Colonic mucosa (tissue), 4 donors: ENCODE results near the gene ADSS1. TPM values are rescaled to one million over a fixed set of nuclear protein-coding genes. Genes with fewer than 3 reads are reported as not detected.

ENCODE experiments used
- DNase-seq: peaks from one replicate; pipeline ENCODE4 v3.0.0-alpha.2; 2020
- H3K27ac ChIP-seq: fragments of 200-600 bp; one replicate; pipeline ENCODE4 v1.8.0; 2021
- H3K27me3 ChIP-seq: fragments of 200-600 bp; one replicate; pipeline ENCODE4 v1.8.0; 2021
- H3K36me3 ChIP-seq: fragments of 200-600 bp; one replicate; pipeline ENCODE4 v1.8.0; 2021
- H3K4me1 ChIP-seq: fragments of 200-600 bp; one replicate; pipeline ENCODE4 v1.8.0; 2021; ENCODE audit warnings: mild to moderate bottlenecking
- H3K4me3 ChIP-seq: fragments of 200-600 bp; one replicate; pipeline ENCODE4 v1.8.0; 2021
- H3K9ac ChIP-seq, 2 donors: one replicate each; pipeline ENCODE4 v1.7.0; 2013; ENCODE audit warnings: control low read depth in 2 of 2, low read depth in 2 of 2, low read length in 2 of 2
- H3K9me3 ChIP-seq: fragments of 200-600 bp; one replicate; pipeline ENCODE4 v1.8.0; 2021
- intact Hi-C: fragments of 100-400 bp; cut with DNase I; formaldehyde crosslinking; loops from one replicate; pipeline ENCODE4 v1.14.1; 2022
- total RNA-seq, 2 donors: library from RNA; stranded (reverse); fragmentation: NEBNext Ultra II Directional in 1 of 2; extraction: Animal tissue kit (Norgen Biotek cat#: 25700) in 1 of 2; gene quantifications; one replicate each; pipeline ENCODE4 v1.2.1, GENCODE V29; 2021
- TF ChIP-seq, protein P1 (sequence below): fragments of 200-600 bp; IDR thresholded peaks from one replicate; pipeline ENCODE4 v1.8.0; 2022; ENCODE audit warnings: antibody characterized with exemption, mild to moderate bottlenecking
- donor health status: healthy.
- donor health status: DM: no; HTN: no; CAD: no.
- donor health status: DM: no; HTN: no; CAD: no.

Gene ADSS1
- total RNA-seq, 2 donors from 2014 or later, result 3.5 to 4.0 TPM

DNA sequence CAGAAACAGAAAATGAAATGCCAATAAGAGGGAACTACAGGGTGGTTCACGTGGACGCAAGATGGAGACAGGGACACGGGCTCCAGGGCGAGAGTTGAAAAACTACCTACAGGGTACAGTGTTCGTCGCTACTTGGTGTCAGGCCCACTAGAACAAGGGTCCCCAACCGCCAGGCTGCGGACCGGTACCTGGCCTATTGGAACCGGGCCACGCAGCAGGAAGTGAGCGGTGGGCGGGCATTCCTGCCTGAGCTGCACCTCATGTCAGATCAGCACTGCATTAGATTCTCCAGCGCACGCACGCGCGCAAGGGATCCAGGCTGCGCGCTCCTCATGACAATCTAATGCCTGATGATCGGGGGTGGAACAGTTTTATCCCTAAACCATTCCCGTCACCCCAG, 19.8 kb upstream of the ADSS1 start:
- intact Hi-C loops, result no loop called here
- TF ChIP-seq, protein P1, sequence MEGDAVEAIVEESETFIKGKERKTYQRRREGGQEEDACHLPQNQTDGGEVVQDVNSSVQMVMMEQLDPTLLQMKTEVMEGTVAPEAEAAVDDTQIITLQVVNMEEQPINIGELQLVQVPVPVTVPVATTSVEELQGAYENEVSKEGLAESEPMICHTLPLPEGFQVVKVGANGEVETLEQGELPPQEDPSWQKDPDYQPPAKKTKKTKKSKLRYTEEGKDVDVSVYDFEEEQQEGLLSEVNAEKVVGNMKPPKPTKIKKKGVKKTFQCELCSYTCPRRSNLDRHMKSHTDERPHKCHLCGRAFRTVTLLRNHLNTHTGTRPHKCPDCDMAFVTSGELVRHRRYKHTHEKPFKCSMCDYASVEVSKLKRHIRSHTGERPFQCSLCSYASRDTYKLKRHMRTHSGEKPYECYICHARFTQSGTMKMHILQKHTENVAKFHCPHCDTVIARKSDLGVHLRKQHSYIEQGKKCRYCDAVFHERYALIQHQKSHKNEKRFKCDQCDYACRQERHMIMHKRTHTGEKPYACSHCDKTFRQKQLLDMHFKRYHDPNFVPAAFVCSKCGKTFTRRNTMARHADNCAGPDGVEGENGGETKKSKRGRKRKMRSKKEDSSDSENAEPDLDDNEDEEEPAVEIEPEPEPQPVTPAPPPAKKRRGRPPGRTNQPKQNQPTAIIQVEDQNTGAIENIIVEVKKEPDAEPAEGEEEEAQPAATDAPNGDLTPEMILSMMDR, result no peak
- DNase-seq, result no peak
- H3K9ac ChIP-seq, result no peak overlapping the region
- no peak overlapping the region for H3K4me3 ChIP-seq
- H3K27me3 ChIP-seq, result no peaks in the 10 kb centered on the region
- no peaks in the 10 kb centered on the region for H3K4me1 ChIP-seq
- no peaks in the 10 kb centered on the region for H3K9me3 ChIP-seq
- peaks cover 21% of the 10 kb centered on the region for H3K36me3 ChIP-seq
- H3K27ac ChIP-seq, result no peak overlapping the region

DNA sequence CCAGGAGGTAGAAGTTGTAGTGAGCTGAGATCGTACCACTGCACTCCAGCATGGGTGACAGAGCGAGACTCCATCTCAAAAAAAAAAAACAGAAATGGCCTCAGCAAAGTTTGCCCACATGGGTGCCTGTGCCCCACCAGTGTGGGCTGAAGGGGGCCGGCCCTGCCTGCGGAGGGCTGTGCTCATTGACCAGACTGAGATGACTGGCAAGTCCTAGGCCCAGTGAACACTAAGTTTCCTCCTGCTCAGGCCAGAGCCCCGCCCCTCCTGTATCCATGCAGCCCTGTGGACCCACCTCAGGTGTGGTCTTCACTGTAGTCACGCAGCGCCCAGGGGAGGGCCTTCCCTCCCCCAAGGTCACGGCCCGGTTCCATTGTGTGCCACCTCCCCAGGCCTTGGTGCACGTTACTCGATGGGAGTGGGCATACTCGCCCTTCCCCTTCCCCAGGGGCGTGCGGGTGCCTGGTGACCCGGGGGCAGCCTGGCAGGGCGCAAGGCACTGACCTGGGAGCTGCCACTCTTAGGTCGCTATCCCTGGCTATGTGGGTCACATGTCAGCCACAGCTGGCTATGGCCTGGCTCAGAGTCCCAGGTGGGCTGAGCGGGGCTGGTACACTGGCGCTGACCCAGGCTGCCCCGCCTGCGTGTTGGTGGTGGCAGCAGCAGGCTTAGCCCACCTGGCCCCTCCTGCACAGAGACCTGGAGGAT, 18.5 kb upstream of the ADSS1 start:
- Histone ChIP-seq H3K9ac (no peak overlapping the region), H3K9me3 (no peaks in the 10 kb centered on the region), H3K4me3 (no peak overlapping the region), H3K4me1 (no peaks in the 10 kb centered on the region), H3K27me3 (no peaks in the 10 kb centered on the region), H3K27ac (no peak overlapping the region), H3K36me3 (peaks cover 21% of the 10 kb centered on the region)
- TF ChIP-seq, protein P1, result no peak
- intact Hi-C loops, result no loop called here
- DNase-seq, result no peak

DNA sequence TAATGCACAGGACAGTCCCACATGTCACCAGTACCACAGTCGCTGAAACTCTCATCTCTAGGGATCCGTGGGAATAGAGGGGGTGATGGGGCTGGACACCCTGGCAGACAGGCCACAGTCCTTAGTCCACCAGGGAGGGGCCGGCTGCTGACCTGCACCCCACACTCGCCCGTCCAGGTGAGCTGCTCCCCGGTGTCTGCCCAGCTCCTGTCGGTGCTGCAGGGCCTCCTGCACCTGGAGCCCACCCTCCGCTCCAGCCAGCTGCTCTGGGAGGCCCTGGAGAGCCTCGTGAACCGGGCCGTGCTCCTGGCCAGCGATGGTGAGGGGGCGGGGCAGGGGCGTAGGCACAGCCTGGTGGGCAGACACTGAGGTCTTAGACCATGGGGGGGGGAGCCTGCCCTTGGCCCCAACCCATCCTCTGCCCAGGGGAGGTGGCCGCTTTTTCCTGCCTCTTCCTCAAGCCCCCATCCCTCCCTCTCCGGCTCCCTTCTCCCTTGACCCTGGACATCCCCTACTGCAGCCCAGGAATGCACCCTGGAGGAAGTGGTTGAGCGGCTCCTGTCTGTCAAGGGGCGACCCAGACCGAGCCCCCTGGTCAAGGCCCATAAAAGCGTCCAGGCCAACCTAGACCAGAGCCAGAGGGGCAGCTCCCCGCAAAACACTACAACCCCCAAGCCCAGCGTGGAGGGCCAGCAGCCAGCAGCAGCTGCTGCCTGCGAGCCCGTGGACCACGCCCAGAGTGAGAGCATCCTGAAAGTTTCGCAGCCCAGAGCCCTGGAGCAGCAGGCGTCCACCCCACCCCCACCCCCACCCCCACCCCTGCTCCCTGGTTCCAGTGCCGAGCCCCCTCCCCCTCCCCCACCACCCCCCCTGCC, 17.1 kb upstream of the ADSS1 start:
- H3K4me3 ChIP-seq, result no peak overlapping the region
- H3K27ac ChIP-seq, result no peak overlapping the region
- no peaks in the 10 kb centered on the region for H3K4me1 ChIP-seq
- H3K9me3 ChIP-seq, result no peaks in the 10 kb centered on the region
- DNase-seq, result no peak
- TF ChIP-seq, protein P1, result no peak
- intact Hi-C loops, result no loop called here
- H3K9ac ChIP-seq, result no peak overlapping the region
- H3K36me3 ChIP-seq, result peaks cover 25% of the 10 kb centered on the region
- H3K27me3 ChIP-seq, result no peaks in the 10 kb centered on the region

DNA sequence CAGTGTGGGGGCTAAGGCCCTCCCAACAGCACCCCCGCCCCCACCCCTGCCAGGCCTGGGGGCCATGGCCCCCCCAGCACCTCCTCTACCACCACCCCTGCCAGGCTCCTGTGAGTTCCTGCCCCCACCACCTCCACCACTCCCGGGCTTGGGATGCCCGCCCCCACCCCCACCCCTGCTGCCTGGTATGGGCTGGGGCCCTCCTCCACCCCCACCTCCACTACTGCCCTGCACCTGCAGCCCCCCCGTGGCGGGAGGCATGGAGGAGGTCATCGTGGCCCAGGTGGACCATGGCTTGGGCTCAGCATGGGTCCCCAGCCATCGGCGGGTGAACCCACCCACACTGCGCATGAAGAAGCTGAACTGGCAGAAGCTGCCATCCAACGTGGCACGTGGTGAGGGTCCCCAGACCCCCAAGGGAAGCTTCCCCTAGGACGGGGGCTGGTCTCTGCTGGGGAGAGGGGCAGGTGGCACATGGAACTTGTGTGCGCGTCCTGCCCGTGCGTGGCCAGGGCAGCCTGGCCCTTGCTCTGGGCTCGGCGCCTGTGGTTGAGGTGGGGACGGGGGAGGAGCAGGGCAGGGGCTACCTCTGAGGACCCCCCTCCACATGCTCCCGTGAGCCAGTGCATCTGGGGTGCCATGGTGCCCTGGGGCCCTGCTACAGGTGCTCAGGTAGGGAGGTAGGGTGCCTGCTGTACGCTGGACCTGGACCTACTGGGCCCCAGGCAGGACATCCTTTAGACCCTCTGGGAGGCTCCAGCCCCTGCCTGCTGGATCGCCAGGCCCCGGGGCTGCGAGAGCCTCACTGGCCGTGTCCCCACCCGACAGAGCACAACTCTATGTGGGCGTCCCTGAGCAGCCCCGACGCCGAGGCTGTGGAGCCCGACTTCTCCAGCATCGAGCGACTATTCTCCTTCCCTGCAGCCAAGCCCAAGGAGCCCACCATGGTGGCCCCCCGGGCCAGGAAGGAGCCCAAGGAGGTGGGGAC, 16.1 kb upstream of the ADSS1 start:
- Histone ChIP-seq H3K36me3 (peaks cover 30% of the 10 kb centered on the region), H3K27me3 (no peaks in the 10 kb centered on the region), H3K9ac (no peak overlapping the region), H3K9me3 (no peaks in the 10 kb centered on the region), H3K4me1 (no peaks in the 10 kb centered on the region), H3K27ac (no peak overlapping the region), H3K4me3 (no peak overlapping the region)
- intact Hi-C loops, result loop anchor here (1.0 to 2.0 kb wide), 2 partner anchors 43 to 57 kb away; no protein-coding TSS in a partner anchor
- TF ChIP-seq, protein P1, result no peak
- DNase-seq, result no peak
